AG09319 (cell line): ENCODE results near the gene TAS2R46.

Experiments used
- DNase-seq: peaks from one replicate; pipeline ENCODE4 v3.0.0-alpha.2; 2010; ENCODE audit warnings: low read depth; ENCODE audit errors: extremely low read depth
- TF ChIP-seq, protein P1 (sequence below): IDR thresholded peaks from 2 replicates; pipeline ENCODE4 v1.5.1; 2011; ENCODE audit warnings: low read depth, mild to moderate bottlenecking, inconsistent platforms, low read length, moderate library complexity

Gene TAS2R46

DNA sequence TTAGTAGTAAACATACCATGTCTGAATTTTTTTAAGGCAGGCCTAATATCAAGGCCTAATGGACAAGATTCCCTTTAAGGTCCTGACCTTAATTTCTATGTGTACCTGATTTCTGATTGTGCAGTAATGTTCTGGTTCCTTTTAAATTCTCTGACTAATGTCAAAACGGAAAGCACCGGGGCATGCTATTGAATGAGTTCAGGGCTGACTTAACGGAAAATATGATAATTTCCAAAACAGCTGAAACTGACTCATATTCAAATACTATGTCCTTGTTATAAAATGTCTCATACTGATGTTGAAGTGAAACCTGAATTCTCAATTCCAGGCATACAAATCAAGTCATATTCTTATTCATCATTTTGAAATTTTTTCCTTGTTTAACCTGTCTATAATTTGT lies 23.3 kb upstream of the TAS2R46 start:
- TF ChIP-seq, protein P1, sequence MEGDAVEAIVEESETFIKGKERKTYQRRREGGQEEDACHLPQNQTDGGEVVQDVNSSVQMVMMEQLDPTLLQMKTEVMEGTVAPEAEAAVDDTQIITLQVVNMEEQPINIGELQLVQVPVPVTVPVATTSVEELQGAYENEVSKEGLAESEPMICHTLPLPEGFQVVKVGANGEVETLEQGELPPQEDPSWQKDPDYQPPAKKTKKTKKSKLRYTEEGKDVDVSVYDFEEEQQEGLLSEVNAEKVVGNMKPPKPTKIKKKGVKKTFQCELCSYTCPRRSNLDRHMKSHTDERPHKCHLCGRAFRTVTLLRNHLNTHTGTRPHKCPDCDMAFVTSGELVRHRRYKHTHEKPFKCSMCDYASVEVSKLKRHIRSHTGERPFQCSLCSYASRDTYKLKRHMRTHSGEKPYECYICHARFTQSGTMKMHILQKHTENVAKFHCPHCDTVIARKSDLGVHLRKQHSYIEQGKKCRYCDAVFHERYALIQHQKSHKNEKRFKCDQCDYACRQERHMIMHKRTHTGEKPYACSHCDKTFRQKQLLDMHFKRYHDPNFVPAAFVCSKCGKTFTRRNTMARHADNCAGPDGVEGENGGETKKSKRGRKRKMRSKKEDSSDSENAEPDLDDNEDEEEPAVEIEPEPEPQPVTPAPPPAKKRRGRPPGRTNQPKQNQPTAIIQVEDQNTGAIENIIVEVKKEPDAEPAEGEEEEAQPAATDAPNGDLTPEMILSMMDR, result no peak
- no peak for DNase-seq

DNA sequence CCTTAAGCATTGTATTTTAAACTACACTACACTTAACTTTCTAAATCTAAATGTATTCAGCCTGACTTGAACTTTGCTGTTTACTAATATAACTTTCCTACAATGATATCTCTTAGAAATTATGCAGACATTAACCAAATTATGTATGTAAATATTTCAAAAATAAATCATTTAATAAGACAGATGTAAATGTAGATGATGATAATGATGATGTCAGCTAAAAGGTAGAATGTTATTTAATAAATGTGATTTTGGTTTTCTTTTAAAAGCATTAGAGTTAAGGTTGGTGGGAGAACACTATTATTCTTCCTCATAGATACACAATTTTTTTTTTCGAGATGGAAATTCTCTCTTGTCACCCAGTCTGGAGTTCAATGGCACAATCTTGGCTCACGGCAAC lies 19.9 kb upstream of the TAS2R46 start:
- no peak for DNase-seq
- TF ChIP-seq, protein P1, result no peak

DNA sequence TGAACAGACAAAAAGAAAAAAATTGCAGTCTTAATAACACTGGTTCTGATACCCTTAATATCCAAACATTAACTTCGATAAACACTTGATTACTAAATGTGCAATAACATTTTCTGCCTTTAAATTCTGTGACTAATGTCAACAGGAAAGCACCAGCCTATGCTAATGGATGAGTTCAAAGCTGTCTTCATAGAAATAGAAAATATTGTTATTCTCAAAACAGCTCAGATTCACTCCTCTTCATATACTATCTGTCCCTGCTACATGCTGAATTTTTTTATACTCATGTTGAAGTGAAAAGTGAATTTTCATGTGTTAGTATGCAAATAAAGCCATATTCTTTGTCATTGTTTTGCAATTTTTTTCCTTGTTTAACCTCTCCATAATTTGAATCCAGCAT lies 16.2 kb upstream of the TAS2R46 start:
- TF ChIP-seq, protein P1, result no peak
- DNase-seq, result no peak

DNA sequence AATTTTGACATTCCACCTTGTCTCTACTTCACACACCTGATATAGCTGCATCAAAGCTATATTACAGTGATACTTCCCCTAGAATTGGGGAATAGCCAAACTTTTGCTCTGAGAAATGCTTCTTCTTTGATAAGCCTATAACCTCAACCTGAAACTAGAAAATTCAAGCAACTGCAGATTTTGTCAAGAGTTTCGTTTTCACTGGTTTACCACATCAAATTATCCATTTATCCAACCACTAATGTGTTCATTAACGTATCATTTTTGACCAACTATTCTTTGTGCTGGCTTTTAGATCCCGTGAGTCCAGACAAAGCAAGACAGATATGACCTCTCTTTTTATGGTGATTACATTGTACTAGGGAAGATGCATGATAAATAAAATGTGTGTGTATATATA lies 13.5 kb upstream of the TAS2R46 start:
- TF ChIP-seq, protein P1, result no peak
- no peak for DNase-seq

DNA sequence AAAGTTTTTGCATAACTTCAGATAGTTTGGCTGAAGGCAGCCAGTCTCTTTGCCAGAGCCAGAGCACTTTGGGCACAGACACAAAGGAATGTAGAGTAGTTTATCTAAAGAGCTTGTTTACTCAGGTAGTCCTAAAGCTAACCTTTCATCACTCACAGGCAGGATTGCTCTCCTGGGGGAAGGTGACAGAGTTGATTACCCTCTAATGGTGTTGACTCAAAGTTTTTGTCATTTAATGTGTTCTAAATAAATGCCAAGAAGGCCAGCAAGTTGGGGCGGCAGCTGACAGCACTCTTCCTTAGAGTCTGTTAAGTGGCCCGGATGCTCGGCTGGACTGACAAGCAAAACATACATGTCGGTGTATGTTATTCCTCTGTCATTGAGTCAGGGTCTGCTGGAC lies 9.3 kb upstream of the TAS2R46 start:
- TF ChIP-seq, protein P1, result no peak
- no peak for DNase-seq

DNA sequence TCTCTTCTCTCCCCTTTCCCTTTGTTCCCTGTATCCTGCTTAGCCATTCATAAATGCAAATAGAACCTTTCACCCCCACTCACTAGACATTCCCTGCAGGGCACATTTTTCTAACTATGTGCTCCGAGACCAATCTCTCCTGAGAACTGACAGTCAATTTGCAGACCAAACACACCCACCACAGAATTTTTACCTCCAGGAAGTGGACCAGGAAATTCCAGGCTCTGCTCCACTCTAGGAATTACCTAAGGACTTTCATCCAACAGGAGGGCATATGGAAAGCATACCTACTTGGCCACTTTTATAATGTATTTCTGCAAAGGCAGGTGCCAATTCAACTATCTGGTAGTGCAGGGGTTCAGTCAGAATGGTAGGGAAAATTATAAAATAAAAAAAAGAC lies 8.9 kb upstream of the TAS2R46 start:
- DNase-seq, result no peak
- TF ChIP-seq, protein P1, result no peak

DNA sequence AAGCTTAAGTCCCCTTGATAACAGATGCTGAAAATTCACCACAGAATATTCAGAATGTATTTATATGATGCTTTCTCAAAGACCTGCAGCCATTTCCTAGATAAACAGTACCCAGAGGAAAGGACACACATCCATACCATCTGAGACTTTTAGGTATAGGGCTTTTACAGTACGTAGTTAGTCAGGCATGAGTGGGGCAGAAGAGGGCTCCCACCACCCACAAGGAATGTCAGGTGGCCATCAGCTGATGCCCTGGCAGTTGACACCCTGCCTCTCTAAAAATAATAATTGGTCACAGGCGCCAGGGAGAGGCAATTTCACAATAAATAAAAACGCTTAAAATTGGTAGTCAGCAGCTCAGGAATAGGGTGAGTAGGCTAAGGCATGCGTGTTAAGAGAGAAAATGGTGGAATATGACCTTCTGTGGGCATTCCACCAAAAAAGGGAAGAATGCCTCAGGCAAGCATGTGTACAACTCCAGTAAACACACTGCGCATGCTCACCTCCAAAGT lies 7.8 kb upstream of the TAS2R46 start:
- DNase-seq, result no peak
- TF ChIP-seq, protein P1, result no peak
